Motor neuron (in vitro differentiated cells): ENCODE data around the gene RHD. TPM values are rescaled to one million over a fixed set of nuclear protein-coding genes. Genes with fewer than 3 reads are reported as not detected.
"Not testable (repeated sequence)": the region's sequence is repeated elsewhere in the genome, so short reads cannot be mapped to it uniquely, and the experiment has no call there.

Experiments used
- ATAC-seq, 8 experiments: fragments of 200-7000 bp; cut with Tn5 transposase; replicated peaks in 6 of 8; 2 replicates each; pipeline ENCODE4 v1.8.0; 2021; ENCODE audit warnings: mild to moderate bottlenecking in 8 of 8, moderate library complexity in 8 of 8
- H3K27ac ChIP-seq, 2 donors: fragments of 250-450 bp; sonication (Bioruptor Pico); 2 replicates each; pipeline ENCODE4 v1.9.0; 2021; ENCODE audit warnings: antibody characterized with exemption in 2 of 2, mild to moderate bottlenecking in 2 of 2, moderate library complexity in 1 of 2
- H3K4me1 ChIP-seq, 2 donors: fragments of 250-450 bp; sonication (Bioruptor Pico); replicated peaks in 1 of 2; 2 replicates each; pipeline ENCODE4 v1.6.1; 2021; ENCODE audit warnings: antibody characterized with exemption in 2 of 2, mild to moderate bottlenecking in 2 of 2, moderate library complexity in 1 of 2
- H3K4me3 ChIP-seq, 5 donors: fragments of 250-450 bp; sonication (Bioruptor Pico); 2 replicates each; pipeline ENCODE4 v1.9.0; 2021; ENCODE audit warnings: antibody characterized with exemption in 5 of 5, mild to moderate bottlenecking in 5 of 5, moderate library complexity in 4 of 5
- WGBS, 10 experiments: fragments of 450-650 bp; shearing (Covaris generic); methylation state at CpG; one replicate each; pipeline ENCODE4 v1.0.0; 2022; 5-methylcytosine and 5-hydroxymethylcytosine counted together
- in situ Hi-C, 9 experiments: fragments of 400-800 bp; cut with MboI; loops; one replicate each; pipeline ENCODE4 v1.15.0; 2021; ENCODE audit warnings: low sequenced_read_pairs in 9 of 9, low pct_unique_long_range_greater_than_20kb in 2 of 9; ENCODE audit not compliant: unreplicated experiment in 9 of 9
- total RNA-seq, 8 experiments: library from RNA; unstranded; fragments of 300-600 nt; gene quantifications; 2 replicates each; pipeline versions ENCODE4 v1.2.3 to v1.2.4, GENCODE V29; 2022

RHD gene
- total RNA-seq, 8 experiments from 2014 or later = 0.10 to 1.1 (median 0.44) TPM

DNA sequence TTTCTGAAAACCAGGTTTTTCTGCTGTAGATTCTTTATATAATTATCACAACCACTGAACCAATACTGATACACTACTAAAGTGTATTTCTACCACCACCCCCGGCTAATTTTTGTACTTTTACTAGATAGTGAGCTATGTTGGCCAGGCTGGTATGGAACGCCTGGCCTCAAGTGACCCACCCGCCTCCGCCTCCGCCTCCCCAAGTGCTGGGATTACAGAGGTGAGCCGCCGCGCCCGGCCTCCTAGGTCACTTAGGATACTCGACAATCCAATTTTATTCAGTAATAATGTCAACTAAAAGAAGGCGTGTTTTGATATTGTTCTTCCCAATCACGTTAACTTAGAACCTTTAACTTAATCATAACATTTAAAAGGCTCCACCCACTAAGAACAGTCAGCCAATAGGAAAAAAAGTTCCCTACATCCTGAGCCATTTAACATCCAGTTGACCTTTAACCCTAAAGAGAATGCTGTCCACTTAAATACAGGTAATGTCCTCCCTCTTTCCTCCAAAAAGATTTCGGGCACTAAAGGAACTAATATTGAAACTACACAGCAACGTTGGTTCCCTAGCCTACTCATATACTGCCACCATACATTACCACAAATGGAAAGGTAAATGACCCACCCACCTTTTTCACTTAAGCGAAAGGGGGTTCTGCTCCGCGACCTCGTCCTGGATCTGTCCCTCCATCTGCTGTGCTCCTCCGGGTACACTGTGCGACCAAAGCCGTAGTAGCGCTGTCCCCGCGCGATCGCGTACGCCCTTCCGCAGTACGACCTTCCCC lies 26.3 kb upstream of the RHD start:
- Histone ChIP-seq H3K27ac (peak overlapping the region; percentile 91 to 93), H3K4me1 (peaks cover 6 to 13% of the 10 kb centered on the region in 2 donors), H3K4me3 (peak overlapping the region; percentile 86 to 94 (median 89))
- no peak for ATAC-seq
- in situ Hi-C loops = loop anchor here in 2 of 9 experiments (25.0 kb wide), 1 partner anchor 566 kb away; the partner anchor contains the start of genes MTFR1L (in 2 of the 2) and SELENON (in 2 of the 2)
- WGBS, 10 experiments = 0 to 47% (median 23%) methylated on average over 3 to 28 of the region's 30 CpGs; no CpG with 5 or more reads in 2 of the 10 experiments

- peak in 3 of 8 experiments; percentile 3 to 4 (median 4) for ATAC-seq
- H3K27ac ChIP-seq = peak overlapping the region; percentile 91 to 93
- H3K4me3 ChIP-seq = peak overlapping the region; percentile 86 to 94 (median 89)
- in situ Hi-C loops = loop anchor here in 2 of 9 experiments (25.0 kb wide), 1 partner anchor 566 kb away; the partner anchor contains the start of genes MTFR1L (in 2 of the 2) and SELENON (in 2 of the 2)
- WGBS, 10 experiments = 0 to 10% (median 1%) methylated on average over 1 to 43 of the region's 53 CpGs; no CpG with 5 or more reads in 1 of the 10 experiments
- peaks cover 6 to 10% of the 10 kb centered on the region in 2 donors for H3K4me1 ChIP-seq
These were observed 25.7 kb upstream of the RHD start for GRCh38 chr1:25246600-25247023.

DNA sequence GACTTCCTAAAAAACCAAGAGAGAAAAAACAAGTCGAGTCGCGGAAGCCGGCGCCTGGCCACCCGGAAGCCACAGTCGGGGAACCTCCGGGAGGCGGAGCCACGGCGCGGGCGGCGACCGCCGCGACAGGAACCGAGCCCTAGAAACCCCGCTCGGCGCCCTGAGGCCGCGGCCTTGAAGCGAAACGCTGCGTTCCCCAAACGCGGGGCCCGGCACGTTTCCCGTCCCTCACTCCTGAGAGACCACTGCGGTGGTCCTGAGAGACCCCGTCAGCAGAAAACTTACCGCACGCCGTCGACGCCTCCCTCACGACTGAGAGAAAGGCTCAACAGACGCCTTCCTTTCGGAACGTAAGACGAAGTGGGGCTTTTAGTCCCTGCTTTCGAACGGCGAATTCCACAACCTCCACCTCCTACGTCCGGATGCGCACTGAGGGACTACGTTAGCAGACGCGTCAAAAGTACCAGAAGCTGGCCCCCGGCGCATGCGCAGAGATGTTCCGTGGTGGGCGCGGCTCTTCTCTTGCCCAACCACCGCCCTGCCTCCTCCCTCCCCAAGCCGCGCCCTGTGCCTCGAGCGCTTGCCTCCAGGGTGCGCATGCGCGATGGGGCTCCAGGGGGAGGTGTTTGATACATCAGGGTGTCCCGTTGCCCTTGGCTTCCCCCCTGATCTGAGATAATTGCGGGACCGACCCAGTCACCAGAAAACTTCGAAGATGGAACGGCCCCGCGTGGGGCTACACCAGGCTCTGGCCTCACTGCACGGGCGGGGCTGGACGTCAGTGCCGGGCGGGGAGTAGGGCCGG lies 25.1 kb upstream of the RHD start, which contains the start of gene RSRP1:
Gene RSRP1 (minus strand): TSS at position 431 of the 805 bp plus-strand sequence. CDS start 491 bp downstream, outside the sequence.
- WGBS, 10 experiments = 0 to 2% (median 0%) methylated on average over 1 to 39 of the region's 79 CpGs
- Histone ChIP-seq H3K4me3 (peak within 1 kb of the TSS; percentile 86 to 94 (median 89)), H3K4me1 (peaks cover 6 to 10% of the 10 kb centered on the region in 2 donors), H3K27ac (peak within 1 kb of the TSS; percentile 91 to 93)
- in situ Hi-C loops = loop anchor here in 2 of 9 experiments (25.0 kb wide), 1 partner anchor 565 kb away; the partner anchor contains the start of genes MTFR1L (in 2 of the 2) and SELENON (in 2 of the 2)
- peak; percentile 80 to 94 (median 92) for ATAC-seq

GRCh38 chr1:25247829-25248754 lies 24.2 kb upstream of the RHD start:
- H3K27ac ChIP-seq = peak overlapping the region; percentile 65 to 93
- peaks cover 6 to 10% of the 10 kb centered on the region in 2 donors for H3K4me1 ChIP-seq
- in situ Hi-C loops = loop anchor here in 2 of 9 experiments (25.0 kb wide), 1 partner anchor 564 kb away; the partner anchor contains the start of genes MTFR1L (in 2 of the 2) and SELENON (in 2 of the 2)
- WGBS, 10 experiments = 0 to 100% (median 50%) methylated on average over 1 to 18 of the region's 30 CpGs; no CpG with 5 or more reads in 1 of the 10 experiments
- peak in 5 of 8 experiments; percentile 83 to 89 (median 85) for ATAC-seq
- H3K4me3 ChIP-seq = peak overlapping the region; percentile 86 to 94 (median 89)

- Histone ChIP-seq H3K4me3 (no peak overlapping the region), H3K4me1 (no peaks in the 10 kb centered on the region), H3K27ac (no peak overlapping the region)
- in situ Hi-C loops = loop anchor here in 1 of 9 experiments (10.0 kb wide), 1 partner anchor 91 kb away; no protein-coding TSS in a partner anchor
- WGBS, 10 experiments = 0 to 100% (median 81%) methylated on average over 1 to 2 of the region's 2 CpGs; no CpG with 5 or more reads in 4 of the 10 experiments
- ATAC-seq = peak in 2 of 8 experiments; percentile 39 to 46
These were observed 18.4 kb upstream of the RHD start for GRCh38 chr1:25253911-25254310.

DNA sequence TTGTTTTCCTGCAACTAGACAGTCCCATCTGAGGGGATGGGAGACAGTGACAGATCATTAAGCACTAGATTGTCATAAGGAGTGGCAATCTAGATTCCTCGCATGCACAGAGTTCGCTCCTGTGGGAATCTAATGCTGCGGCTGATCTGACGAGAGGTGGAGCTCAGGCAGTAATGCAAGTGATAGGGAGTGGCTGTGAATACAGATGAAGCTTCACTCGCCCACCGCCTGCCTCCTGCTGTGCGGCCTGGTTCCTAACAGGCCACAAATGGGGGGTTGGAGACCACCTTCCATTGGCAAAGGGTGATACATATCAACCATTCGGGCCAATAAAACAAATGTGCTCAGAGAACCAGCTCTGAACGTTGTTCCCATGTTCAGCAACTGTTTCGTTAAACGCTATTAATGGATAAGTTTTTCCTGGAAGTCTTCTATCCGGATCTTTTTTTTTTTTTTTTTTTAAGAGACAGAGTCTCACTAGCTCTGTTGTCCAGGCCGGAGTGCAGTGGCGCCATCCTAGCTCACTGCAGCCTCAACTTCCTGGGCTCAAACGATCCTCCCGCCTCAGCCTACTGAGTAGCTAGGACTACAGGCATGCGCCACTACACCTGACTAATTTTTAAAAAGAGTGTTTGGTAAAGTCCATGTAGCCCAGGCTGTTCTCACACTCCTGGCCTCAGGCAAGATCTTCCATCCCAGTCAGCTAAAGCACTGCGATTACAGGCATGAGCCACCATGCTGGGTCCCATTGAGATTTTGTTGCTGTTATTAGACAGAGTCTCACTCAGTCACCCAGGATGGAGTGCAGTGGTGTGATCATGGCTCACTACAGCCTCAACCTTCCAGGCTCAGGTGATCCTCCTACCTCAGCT lies 16.4 kb upstream of the RHD start:
- H3K27ac ChIP-seq = peak overlapping the region in 1 of 2 donors; percentile 5
- in situ Hi-C loops = loop anchor here in 1 of 9 experiments (10.0 kb wide), 1 partner anchor 89 kb away; no protein-coding TSS in a partner anchor
- peak; percentile 38 to 82 (median 72) for ATAC-seq
- no peaks in the 10 kb centered on the region for H3K4me1 ChIP-seq
- WGBS, 10 experiments = 74 to 93% (median 82%) methylated on average over 1 to 18 of the region's 18 CpGs; no CpG with 5 or more reads in 1 of the 10 experiments
- no peak overlapping the region for H3K4me3 ChIP-seq

- no peak for ATAC-seq
- 40 to 100% (median 93%) methylated on average over 1 to 5 of the region's 5 CpGs; no CpG with 5 or more reads in 3 of the 10 experiments for WGBS, 10 experiments
- H3K4me3 ChIP-seq = no peak overlapping the region
- H3K4me1 ChIP-seq = no peaks in the 10 kb centered on the region
- in situ Hi-C loops = loop anchor here in 1 of 9 experiments (10.0 kb wide), 1 partner anchor 88 kb away; no protein-coding TSS in a partner anchor
- H3K27ac ChIP-seq = no peak overlapping the region
These were observed 15.7 kb upstream of the RHD start for GRCh38 chr1:25256578-25256965.

GRCh38 chr1:25257196-25257595 lies 15.1 kb upstream of the RHD start:
- no peaks in the 10 kb centered on the region for H3K4me1 ChIP-seq
- H3K4me3 ChIP-seq = no peak overlapping the region
- no peak for ATAC-seq
- WGBS, 10 experiments = 10 to 90% (median 40%) methylated on average over 1 of the region's 1 CpG; no CpG with 5 or more reads in 1 of the 10 experiments
- no peak overlapping the region for H3K27ac ChIP-seq
- in situ Hi-C loops = loop anchor here in 1 of 9 experiments (10.0 kb wide), 1 partner anchor 88 kb away; no protein-coding TSS in a partner anchor

DNA sequence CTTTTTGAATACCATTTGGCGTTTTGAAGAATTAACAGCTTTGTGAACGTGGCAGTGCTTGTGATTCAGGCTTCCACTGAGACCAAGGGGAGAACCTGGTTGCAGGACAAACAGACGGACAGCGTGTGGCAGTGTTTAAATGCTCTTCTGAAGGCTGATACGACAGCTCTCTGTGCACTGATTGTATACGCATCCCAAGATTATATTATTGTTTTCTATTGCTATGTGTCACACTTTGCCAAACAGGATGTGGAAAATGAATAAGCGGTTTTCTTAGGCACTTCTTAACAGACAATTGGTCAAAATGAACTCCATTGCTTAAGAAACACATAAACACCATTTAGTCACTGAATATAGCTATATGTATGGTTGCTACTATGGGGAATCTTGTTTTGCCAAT lies 12.5 kb upstream of the RHD start:
- in situ Hi-C loops = loop anchor here in 1 of 9 experiments (10.0 kb wide), 1 partner anchor 85 kb away; no protein-coding TSS in a partner anchor
- ATAC-seq = peak in 3 of 8 experiments; percentile 73 to 91 (median 75)
- H3K4me3 ChIP-seq, H3K27ac ChIP-seq, H3K4me1 ChIP-seq: not testable (repeated sequence)
- WGBS, 10 experiments = 0 to 95% (median 68%) methylated on average over 1 to 4 of the region's 7 CpGs; no CpG with 5 or more reads in 6 of the 10 experiments

DNA sequence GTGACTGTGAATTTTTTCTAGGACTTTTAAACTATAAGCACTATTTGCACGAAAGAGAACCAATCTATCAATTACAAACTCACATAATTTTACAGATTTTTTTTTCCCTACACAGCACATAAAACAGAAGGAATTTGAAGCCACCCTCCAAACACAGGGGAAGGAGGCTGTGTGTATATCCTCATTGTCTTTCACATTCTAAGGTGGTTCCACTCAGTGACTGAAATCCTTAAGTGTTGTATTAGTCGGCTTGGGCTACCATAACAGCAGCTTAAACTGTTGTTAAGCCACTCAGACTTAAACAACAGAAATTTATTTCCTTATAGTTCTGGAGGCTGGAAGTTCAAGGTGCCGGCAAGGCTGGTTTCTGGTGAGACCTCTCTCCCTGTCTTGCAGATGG lies 12.0 kb upstream of the RHD start:
- ATAC-seq, H3K4me1 ChIP-seq, H3K4me3 ChIP-seq, H3K27ac ChIP-seq, in situ Hi-C loops: not testable (repeated sequence)
- 80 to 100% (median 84%) methylated on average over 2 to 3 of the region's 3 CpGs; no CpG with 5 or more reads in 2 of the 10 experiments for WGBS, 10 experiments
